Measurements from ENCODE around the gene CD300C.

CD300C gene

DNA sequence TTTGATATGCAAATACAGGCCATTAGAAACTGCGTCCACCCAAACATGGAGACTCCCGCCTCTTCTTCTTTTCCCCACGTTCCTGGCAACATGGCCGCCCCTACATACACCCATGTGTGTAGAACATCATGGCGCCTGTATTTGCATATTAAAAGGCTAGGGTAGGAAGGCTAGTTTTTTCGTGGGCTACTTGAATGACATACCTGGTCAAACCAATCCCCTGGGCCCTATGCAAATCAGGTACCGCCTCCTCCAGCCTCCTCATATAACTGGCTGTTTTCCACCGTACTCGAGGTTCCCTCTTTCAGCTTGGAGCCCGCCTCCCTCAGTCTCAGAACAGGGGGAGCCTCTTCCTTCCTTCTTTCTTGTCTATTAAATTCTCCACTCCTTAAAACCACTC, 13.8 kb downstream of the CD300C start:
- no peak overlapping the region for H3K27ac Mint-ChIP-seq
- DNase-seq, result no peak
- TF ChIP-seq, protein P1, sequence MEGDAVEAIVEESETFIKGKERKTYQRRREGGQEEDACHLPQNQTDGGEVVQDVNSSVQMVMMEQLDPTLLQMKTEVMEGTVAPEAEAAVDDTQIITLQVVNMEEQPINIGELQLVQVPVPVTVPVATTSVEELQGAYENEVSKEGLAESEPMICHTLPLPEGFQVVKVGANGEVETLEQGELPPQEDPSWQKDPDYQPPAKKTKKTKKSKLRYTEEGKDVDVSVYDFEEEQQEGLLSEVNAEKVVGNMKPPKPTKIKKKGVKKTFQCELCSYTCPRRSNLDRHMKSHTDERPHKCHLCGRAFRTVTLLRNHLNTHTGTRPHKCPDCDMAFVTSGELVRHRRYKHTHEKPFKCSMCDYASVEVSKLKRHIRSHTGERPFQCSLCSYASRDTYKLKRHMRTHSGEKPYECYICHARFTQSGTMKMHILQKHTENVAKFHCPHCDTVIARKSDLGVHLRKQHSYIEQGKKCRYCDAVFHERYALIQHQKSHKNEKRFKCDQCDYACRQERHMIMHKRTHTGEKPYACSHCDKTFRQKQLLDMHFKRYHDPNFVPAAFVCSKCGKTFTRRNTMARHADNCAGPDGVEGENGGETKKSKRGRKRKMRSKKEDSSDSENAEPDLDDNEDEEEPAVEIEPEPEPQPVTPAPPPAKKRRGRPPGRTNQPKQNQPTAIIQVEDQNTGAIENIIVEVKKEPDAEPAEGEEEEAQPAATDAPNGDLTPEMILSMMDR (IDR thresholded peaks at IDR 0.05), result no peak
- H3K9me3 Mint-ChIP-seq, result peaks cover 19% of the 10 kb centered on the region
- no peak overlapping the region for H3K4me3 Mint-ChIP-seq
- H3K4me1 Mint-ChIP-seq, result no peaks in the 10 kb centered on the region
- no peaks in the 10 kb centered on the region for H3K36me3 Mint-ChIP-seq (ENCODE audit: low read depth)
- H3K27me3 Mint-ChIP-seq (ENCODE audit: low read depth, poor library complexity), result peaks cover 48% of the 10 kb centered on the region

DNA sequence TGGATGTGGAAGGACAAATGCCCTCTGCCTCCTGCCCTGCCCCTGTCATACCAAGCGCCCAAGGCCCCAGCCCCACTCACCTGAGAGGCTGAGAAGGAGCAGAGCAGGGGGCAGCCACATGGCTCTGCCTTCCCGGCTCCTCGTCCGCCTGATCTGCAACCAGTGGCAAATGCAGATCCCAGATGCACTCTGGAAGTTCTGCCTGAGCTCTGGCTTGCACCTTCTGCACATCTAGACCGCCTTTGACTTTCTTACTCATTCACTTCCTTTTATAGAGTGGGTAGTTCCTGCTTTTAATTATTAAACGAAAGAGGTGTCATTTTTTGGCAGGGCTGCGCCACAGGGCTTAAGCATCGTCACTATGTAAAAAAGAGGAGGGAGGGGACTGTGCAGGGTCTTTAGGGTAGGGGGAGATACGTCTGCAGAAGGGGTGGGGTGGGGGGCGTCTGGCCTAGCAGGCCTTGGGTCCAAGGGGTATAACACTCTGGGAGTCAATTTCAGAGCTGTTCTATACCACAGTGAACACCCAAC, 14.6 kb downstream of the CD300C start, which contains the start of gene CD300LB:
TSS of gene CD300LB (minus strand) at position 245 of the 531 bp plus-strand sequence. CDS start at position 120, 125 bp downstream.
- no peak for DNase-seq
- no peak within 1 kb of the TSS for H3K27ac Mint-ChIP-seq

DNA sequence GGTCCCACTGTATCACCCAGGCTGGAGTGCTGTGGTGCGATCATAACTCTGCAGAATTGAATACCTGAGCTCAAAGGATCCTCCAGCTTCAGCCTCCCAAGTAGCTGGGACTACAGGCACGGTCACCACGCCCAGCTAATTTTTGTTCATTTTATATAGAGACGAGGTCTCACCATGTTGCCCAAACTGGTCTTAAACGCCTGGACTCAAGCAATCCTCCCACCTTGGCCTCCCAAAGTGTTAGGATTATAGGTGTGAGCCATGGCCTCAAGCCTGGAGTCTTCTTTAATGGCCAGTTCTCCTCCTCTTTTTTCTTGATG, 15.1 kb downstream of the CD300C start:
- Mint-ChIP-seq H3K36me3 (ENCODE audit: low read depth) (no peaks in the 10 kb centered on the region), H3K9me3 (peaks cover 16% of the 10 kb centered on the region), H3K4me3 (no peak overlapping the region), H3K4me1 (no peaks in the 10 kb centered on the region), H3K27ac (no peak overlapping the region), H3K27me3 (ENCODE audit: low read depth, poor library complexity) (peaks cover 45% of the 10 kb centered on the region)
- DNase-seq, result no peak
- TF ChIP-seq, protein P1 (IDR thresholded peaks at IDR 0.05), result no peak

More for the DNA sequence above, 14.6 kb downstream of the CD300C start, which contains the start of gene CD300LB:
- TF ChIP-seq, protein P1 (IDR thresholded peaks at IDR 0.05), result no peak
- H3K4me3 Mint-ChIP-seq, result no peak within 1 kb of the TSS
- peaks cover 45% of the 10 kb centered on the region for H3K27me3 Mint-ChIP-seq (ENCODE audit: low read depth, poor library complexity)
- peaks cover 19% of the 10 kb centered on the region for H3K9me3 Mint-ChIP-seq
- no peaks in the 10 kb centered on the region for H3K4me1 Mint-ChIP-seq
- H3K36me3 Mint-ChIP-seq (ENCODE audit: low read depth), result no peaks in the 10 kb centered on the region

DNA sequence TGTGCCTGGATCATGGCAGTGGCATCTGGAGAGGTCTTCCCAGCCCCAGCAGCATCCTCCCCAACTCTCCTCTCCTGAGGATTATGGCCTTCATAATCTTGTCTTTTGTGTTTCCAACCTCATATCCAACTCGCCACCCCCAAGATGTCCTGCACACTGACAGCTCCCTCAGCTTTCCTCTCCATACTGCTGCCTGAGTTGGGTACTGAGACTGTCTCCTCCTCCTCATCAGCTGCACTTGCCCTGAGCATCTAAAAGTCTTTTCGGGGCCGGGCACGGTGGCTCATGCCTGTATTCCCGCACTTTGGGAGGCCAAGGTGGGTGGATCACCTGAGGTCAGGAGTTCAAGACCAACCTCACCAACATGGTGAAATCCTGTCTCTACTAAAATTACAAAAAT, 16.7 kb downstream of the CD300C start:
- H3K9me3 Mint-ChIP-seq, result peaks cover 7% of the 10 kb centered on the region
- H3K27ac Mint-ChIP-seq, result no peak overlapping the region
- no peaks in the 10 kb centered on the region for H3K36me3 Mint-ChIP-seq (ENCODE audit: low read depth)
- no peak overlapping the region for H3K4me3 Mint-ChIP-seq
- no peaks in the 10 kb centered on the region for H3K4me1 Mint-ChIP-seq
- TF ChIP-seq, protein P1 (IDR thresholded peaks at IDR 0.05), result no peak
- no peak for DNase-seq
- peaks cover 42% of the 10 kb centered on the region for H3K27me3 Mint-ChIP-seq (ENCODE audit: low read depth, poor library complexity)

DNA sequence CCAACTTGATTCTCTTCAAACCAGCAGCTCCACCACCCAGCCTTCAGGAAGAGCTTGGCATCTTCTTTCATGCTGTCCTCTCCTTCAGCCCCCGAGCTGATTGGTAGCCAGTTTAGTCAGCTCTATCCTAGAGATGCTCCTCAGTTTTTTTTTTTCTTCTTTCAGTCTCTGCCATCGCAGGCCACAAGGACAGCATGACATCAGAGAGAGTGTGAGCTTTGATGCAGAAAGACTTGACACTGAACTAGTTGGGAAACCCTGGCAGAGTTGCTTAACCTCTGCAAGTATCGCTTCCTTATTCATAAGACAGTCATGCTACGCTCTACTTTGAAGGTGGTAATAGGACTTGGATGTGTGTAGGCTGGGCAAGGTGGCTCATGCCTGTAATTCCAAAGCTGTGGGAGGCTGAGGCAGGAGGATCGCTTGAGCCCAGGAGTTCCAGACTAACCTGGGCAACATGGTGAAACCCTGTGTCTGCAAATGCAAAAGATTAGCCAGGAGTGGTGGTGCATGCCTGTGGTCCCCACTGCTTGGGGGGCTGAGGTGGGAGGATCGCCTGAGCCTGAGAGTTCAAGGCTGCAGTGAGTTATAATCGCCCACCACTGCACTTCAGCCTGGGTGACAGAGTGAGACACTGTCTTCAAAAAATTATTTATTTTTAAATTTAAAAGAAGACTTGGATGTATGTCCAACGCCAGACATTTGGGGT, 17.3 kb downstream of the CD300C start:
- no peak for DNase-seq
- TF ChIP-seq, protein P1 (IDR thresholded peaks at IDR 0.05), result no peak
- Mint-ChIP-seq H3K27me3 (ENCODE audit: low read depth, poor library complexity) (peaks cover 46% of the 10 kb centered on the region), H3K36me3 (ENCODE audit: low read depth) (no peaks in the 10 kb centered on the region), H3K27ac (no peak overlapping the region), H3K4me1 (no peaks in the 10 kb centered on the region), H3K9me3 (peaks cover 5% of the 10 kb centered on the region), H3K4me3 (no peak overlapping the region)

DNA sequence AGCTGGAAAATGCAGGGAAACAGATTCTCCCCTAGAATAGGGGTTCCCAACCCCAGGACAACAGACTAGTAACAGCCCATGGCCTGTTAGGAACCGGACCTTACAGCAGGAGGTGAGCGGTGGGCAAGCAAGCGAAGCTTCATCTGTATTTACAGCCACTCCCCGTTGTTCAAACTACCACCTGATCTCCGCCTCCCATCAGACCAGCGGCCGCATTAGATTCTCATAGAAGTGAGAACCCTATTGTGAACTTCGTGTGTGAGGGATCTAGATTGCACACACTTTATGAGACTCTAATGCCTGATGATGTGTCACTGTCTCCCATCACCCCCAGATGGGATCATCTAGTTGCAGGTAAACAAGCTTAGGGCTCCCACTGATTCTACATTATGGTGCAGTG, 18.2 kb downstream of the CD300C start:
- no peaks in the 10 kb centered on the region for H3K36me3 Mint-ChIP-seq (ENCODE audit: low read depth)
- no peak overlapping the region for H3K4me3 Mint-ChIP-seq
- H3K9me3 Mint-ChIP-seq, result peaks cover 7% of the 10 kb centered on the region
- peaks cover 49% of the 10 kb centered on the region for H3K27me3 Mint-ChIP-seq (ENCODE audit: low read depth, poor library complexity)
- no peaks in the 10 kb centered on the region for H3K4me1 Mint-ChIP-seq
- no peak for DNase-seq
- no peak overlapping the region for H3K27ac Mint-ChIP-seq
- TF ChIP-seq, protein P1 (IDR thresholded peaks at IDR 0.05), result no peak
